HG03354 (cell line): Measurements from ENCODE around the gene CPTP.

Source experiments
- ATAC-seq: cut with Tn5 transposase; IDR thresholded peaks from one replicate; pipeline ENCODE4 v1.9.1; 2021; ENCODE audit warnings: mild to moderate bottlenecking; ENCODE audit not compliant: unreplicated experiment, poor library complexity, severe bottlenecking

CPTP gene

GRCh38 chr1:1345860-1346500 is 21.4 kb downstream of the CPTP start:
- ATAC-seq = no peak

- ATAC-seq = no peak
These were observed 21.9 kb downstream of the CPTP start for GRCh38 chr1:1346501-1346890.

GRCh38 chr1:1347026-1347595 is 22.5 kb downstream of the CPTP start:
- ATAC-seq = no peak

- no peak for ATAC-seq
These were observed 23.2 kb downstream of the CPTP start for GRCh38 chr1:1347663-1348419.

GRCh38 chr1:1348420-1349255 is 24.0 kb downstream of the CPTP start:
- ATAC-seq = peak; percentile 24

GRCh38 chr1:1349256-1350012 is 24.8 kb downstream of the CPTP start, which contains the start of gene DVL1:
DVL1 (minus strand) TSS chr1:1349418; CDS start chr1:1349065, 353 bp downstream.
- peak; percentile 64 for ATAC-seq

DNA sequence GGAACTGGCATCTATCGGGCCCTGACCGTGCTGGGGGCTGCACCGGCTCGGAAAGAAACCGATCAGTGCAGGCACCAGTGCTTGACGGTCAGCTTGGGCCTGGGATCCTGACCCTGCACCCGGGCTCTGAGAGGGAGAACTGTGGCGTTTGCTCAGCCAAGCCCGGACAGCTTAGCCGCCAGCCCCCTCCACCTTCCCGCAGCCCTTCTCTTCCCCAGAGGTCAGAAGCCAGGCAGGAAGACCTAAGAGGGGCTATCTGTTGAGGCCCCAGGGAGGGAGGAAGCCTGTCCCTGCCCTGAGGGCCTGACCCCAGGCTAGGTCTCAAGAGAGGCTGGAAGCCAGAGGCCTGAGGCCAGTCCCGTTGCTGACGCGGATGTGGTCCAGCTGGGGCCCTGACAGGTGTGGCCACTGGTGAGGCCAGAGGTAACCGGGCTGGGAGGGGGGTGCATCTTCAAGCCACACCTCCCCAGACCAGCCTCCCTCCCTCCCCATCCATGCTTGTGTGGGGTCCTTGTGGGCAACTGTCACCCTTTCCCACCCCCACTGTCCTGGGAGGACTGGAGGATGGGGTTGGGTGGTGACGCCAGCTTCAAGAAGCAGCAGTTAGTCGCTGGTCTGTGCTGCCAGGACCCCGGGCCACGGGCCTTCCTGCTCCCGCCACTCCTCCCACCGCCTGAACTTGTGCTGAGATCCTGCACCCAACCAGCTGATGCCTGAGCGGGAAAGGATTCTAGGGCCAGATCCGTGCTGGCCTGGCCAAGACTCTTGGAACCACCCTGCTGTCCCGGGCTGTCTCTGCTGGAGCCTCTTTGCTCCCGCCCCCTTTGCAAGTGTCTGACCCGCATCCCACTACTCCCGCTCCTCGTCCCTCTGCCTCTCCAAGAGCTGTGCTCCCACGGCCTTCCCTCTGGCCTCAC is 27.2 kb downstream of the CPTP start:
- ATAC-seq = no peak

- ATAC-seq = no peak
These were observed 28.3 kb downstream of the CPTP start for GRCh38 chr1:1352786-1353388.

DNA sequence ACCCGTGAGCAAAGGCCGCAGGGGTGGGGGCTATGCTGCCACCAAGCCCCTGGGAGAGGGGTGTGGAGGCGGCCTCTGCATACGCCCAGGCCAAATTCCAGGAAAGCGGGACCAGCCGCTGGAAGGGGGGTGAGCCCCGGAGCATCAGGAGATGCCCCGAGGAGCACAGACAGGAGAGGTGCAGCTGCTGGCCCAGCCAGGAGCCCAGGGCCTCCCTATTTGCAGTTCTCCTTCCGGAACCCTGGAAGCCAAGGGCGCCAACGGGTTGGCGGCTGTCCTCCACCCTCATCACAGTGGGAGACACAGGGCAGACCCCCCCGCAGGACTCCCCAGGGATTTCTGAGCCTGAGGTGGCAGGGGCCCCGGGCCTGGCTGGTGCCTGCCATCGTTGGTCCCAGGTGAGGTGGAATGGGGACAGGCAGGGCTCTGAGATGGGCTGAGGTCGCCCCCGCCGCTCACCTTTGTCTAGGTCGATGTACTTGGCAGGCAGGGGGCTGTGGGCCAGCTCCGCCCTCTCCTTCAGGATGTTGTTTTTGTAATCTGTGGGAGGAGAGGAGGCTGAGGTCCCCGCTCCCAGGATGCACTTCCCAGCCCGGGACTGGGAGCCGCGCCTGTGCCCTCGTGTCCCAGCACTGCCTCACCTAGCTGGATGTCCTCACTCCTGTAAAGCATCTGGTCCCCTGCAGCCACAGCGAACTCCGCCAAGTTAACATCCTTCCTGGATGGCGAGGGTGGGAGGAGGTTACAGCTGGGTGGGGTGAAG is 29.0 kb downstream of the CPTP start:
- ATAC-seq = no peak

DNA sequence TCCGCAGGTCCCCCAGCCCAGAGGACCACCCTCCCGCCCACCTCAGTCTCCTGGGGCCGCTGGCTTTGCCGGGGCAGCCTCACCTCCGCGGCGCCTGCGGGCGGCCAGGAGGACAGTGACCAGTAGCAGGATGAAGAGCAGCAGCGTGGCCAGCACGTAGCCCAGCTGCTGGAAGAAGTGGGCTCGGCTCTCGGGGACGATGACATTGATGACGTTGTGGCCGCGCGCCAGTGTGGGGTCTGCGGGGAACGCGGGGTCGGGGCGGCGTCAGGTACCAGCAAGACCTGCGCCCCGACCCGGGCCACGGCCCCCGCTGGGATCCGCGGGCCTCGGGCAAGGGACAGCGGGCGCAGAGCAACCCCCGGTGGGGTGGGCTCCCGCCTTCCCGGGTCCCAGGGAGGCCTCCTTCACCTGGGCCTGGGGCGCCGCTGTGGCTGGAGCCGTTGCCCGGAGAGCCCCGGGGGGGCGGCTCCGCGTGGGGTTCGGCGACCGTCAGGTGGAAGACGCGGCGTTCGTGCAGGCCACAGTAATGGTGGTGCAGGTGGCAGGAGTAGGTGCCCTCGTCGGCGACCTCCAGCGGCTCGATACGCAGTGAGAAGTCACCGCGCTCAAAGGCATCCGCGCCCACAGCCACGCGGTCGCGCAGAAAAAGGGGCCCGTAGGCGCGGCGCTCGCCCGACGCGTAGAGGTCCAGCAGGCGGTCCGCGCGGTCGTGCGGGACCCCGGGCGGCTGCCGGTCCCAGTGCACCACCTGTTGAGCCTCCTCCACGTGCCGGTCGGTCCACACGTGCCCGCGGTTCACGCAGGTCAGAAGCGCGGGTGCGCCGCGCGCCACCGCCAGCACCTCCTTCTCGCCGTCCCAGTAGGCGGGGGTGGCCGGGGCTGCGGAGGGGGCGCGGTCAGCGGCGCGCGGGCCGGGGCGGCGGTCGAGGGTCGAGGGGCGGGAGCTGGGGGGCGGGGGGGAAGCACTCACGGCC is 30.0 kb downstream of the CPTP start:
- ATAC-seq = no peak

- ATAC-seq = no peak
These were observed 30.8 kb downstream of the CPTP start for GRCh38 chr1:1355416-1355815.

GRCh38 chr1:1356166-1356795 is 31.7 kb downstream of the CPTP start:
- ATAC-seq = no peak

DNA sequence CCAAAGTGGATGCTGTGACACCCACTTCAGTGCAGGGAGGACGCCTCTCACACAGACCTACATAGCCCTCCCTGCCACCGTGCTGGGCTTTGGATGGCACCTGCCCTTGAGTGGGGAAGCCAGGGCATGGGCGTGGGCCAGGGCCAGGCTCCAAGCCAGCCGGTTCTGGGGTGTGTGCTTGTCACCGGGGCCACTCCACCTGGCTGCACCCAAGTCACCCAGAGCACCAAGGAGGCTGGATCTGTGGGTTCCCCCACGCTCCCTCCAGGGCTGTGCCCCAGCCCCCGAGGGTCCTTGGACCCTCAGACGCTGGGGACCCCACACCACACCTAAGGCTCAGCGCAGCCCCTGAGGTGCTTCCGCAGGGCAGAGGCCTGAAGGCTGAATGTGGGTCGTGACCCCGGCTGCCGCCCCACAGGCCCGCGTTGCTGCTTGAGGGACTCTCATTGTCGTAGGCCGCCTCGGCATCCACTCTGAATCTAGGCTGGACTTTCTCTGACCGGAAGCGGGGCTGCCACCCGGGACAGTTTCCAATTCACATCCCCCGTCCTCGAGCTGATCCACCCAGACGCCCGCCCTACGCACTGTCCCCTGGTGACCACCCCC is 32.3 kb downstream of the CPTP start:
- no peak for ATAC-seq

GRCh38 chr1:1357871-1358432 is 33.4 kb downstream of the CPTP start:
- ATAC-seq = no peak
